Activated naive CD8-positive, alpha-beta T cell treated with anti-CD3 and anti-CD28 coated beads, Interleukin-2, amount 50 U/mL, for 24 hours (primary cell): ENCODE data around the gene TTBK2.

ENCODE experiments used
- ATAC-seq: fragments of 150-1000 bp; cut with Tn5 transposase; one replicate; pipeline ENCODE4 v1.10.0; 2021
- DNase-seq: peaks from one replicate; pipeline ENCODE4 v3.0.0; 2021
- H3K27ac Mint-ChIP-seq: one replicate; pipeline ENCODE4 v1.8.0; 2021; ENCODE audit warnings: mild to moderate bottlenecking, mixed read lengths
- H3K27me3 Mint-ChIP-seq: one replicate; pipeline ENCODE4 v1.8.0; 2021; ENCODE audit warnings: mixed read lengths
- H3K36me3 Mint-ChIP-seq: one replicate; pipeline ENCODE4 v1.8.0; 2021; ENCODE audit warnings: low read depth, mixed read lengths
- H3K4me1 Mint-ChIP-seq: one replicate; pipeline ENCODE4 v1.8.0; 2021; ENCODE audit warnings: mixed read lengths
- H3K4me3 Mint-ChIP-seq: one replicate; pipeline ENCODE4 v1.8.0; 2021; ENCODE audit warnings: mild to moderate bottlenecking, moderate library complexity, mixed read lengths
- H3K9me3 Mint-ChIP-seq: one replicate; pipeline ENCODE4 v1.8.0; 2021; ENCODE audit warnings: mixed read lengths

TTBK2 gene

GRCh38 chr15:42707068-42707467 lies 213.5 kb downstream of the TTBK2 start:
- ATAC-seq: no peak
- no peaks in the 10 kb centered on the region for H3K9me3 Mint-ChIP-seq
- no peaks in the 10 kb centered on the region for H3K27me3 Mint-ChIP-seq
- DNase-seq: no peak
- no peaks in the 10 kb centered on the region for H3K4me1 Mint-ChIP-seq
- no peak overlapping the region for H3K4me3 Mint-ChIP-seq
- H3K27ac Mint-ChIP-seq: no peak overlapping the region
- H3K36me3 Mint-ChIP-seq: peaks cover 2% of the 10 kb centered on the region

GRCh38 chr15:42705336-42705735 lies 215.2 kb downstream of the TTBK2 start:
- DNase-seq: no peak
- no peak for ATAC-seq
- Mint-ChIP-seq H3K27me3 (no peaks in the 10 kb centered on the region), H3K4me1 (no peaks in the 10 kb centered on the region), H3K9me3 (no peaks in the 10 kb centered on the region), H3K4me3 (no peak overlapping the region), H3K36me3 (peaks cover 2% of the 10 kb centered on the region), H3K27ac (no peak overlapping the region)

DNA sequence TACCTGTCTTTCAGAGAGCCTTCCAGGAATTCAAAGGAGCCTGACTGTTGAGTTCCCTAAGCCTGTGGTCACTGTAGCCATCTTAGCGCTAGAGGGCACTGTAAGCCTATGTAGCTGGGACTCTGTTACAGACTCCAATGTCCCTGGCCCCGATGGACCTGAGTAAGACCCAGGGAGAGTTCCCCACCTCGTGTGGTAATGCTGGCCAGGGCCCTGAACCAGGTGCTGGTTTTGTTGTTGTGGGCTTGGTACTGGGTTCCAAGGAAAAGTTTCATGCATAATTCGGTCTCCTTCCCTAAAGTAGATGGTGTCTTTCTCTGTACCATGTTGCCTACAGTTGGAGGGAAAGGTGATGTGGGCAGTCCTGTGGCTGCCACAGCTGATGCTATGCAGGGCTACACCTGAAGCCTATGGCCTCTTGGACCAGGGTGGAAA lies 216.1 kb downstream of the TTBK2 start:
- Mint-ChIP-seq H3K9me3 (no peaks in the 10 kb centered on the region), H3K36me3 (peaks cover 6% of the 10 kb centered on the region), H3K4me1 (no peaks in the 10 kb centered on the region), H3K27ac (no peak overlapping the region), H3K4me3 (no peak overlapping the region), H3K27me3 (no peaks in the 10 kb centered on the region)
- DNase-seq: peak; percentile 60
- peak; percentile 90 for ATAC-seq

DNA sequence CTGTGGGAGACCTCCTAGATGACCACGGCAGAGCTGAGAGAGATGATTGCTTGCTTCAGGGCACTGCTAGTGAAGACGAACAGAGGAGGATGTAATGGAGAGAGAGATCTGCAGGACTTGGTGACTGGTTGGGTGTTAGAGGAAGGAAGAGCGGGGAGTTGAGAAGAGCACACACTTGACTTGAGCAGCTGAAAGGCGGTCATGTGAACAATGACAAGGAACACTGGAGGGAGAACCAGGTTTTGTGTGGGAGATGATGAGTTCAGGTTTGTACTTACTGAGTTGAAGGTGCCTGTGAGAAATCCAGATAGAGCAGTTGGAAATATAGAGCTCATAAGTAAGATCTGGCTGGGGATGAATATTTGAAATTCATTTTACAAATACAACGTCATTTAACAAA lies 224.0 kb downstream of the TTBK2 start:
- no peak for DNase-seq
- H3K27ac Mint-ChIP-seq: no peak overlapping the region
- H3K36me3 Mint-ChIP-seq: peaks cover 10% of the 10 kb centered on the region
- H3K4me3 Mint-ChIP-seq: no peak overlapping the region
- H3K4me1 Mint-ChIP-seq: peaks cover 1% of the 10 kb centered on the region
- no peak for ATAC-seq
- H3K27me3 Mint-ChIP-seq: no peaks in the 10 kb centered on the region
- no peaks in the 10 kb centered on the region for H3K9me3 Mint-ChIP-seq

- H3K36me3 Mint-ChIP-seq: peaks cover 10% of the 10 kb centered on the region
- H3K27ac Mint-ChIP-seq: no peak overlapping the region
- H3K27me3 Mint-ChIP-seq: no peaks in the 10 kb centered on the region
- H3K4me1 Mint-ChIP-seq: peaks cover 11% of the 10 kb centered on the region
- no peaks in the 10 kb centered on the region for H3K9me3 Mint-ChIP-seq
- DNase-seq (no peak), ATAC-seq (no peak)
- no peak overlapping the region for H3K4me3 Mint-ChIP-seq
Observed at GRCh38 chr15:42695527-42696071, 225.0 kb downstream of the TTBK2 start.

- H3K36me3 Mint-ChIP-seq: peaks cover 6% of the 10 kb centered on the region
- no peaks in the 10 kb centered on the region for H3K9me3 Mint-ChIP-seq
- H3K4me1 Mint-ChIP-seq: peaks cover 11% of the 10 kb centered on the region
- DNase-seq (no peak), ATAC-seq (no peak)
- no peak overlapping the region for H3K27ac Mint-ChIP-seq
- no peaks in the 10 kb centered on the region for H3K27me3 Mint-ChIP-seq
- no peak overlapping the region for H3K4me3 Mint-ChIP-seq
Observed at GRCh38 chr15:42694398-42694797, 226.2 kb downstream of the TTBK2 start.

GRCh38 chr15:42693942-42694341 lies 226.6 kb downstream of the TTBK2 start:
- no peak for DNase-seq

GRCh38 chr15:42693496-42693895 lies 227.1 kb downstream of the TTBK2 start:
- H3K27me3 Mint-ChIP-seq: no peaks in the 10 kb centered on the region
- no peak for ATAC-seq
- no peak overlapping the region for H3K27ac Mint-ChIP-seq
- H3K9me3 Mint-ChIP-seq: no peaks in the 10 kb centered on the region
- no peak overlapping the region for H3K4me3 Mint-ChIP-seq
- no peak for DNase-seq
- peaks cover 11% of the 10 kb centered on the region for H3K4me1 Mint-ChIP-seq
- peaks cover 5% of the 10 kb centered on the region for H3K36me3 Mint-ChIP-seq

More at GRCh38 chr15:42693942-42694341, 226.6 kb downstream of the TTBK2 start:
- peaks cover 5% of the 10 kb centered on the region for H3K36me3 Mint-ChIP-seq
- no peaks in the 10 kb centered on the region for H3K9me3 Mint-ChIP-seq
- H3K27me3 Mint-ChIP-seq: no peaks in the 10 kb centered on the region
- no peak for ATAC-seq
- no peak overlapping the region for H3K27ac Mint-ChIP-seq
- H3K4me1 Mint-ChIP-seq: peaks cover 11% of the 10 kb centered on the region
- H3K4me3 Mint-ChIP-seq: no peak overlapping the region

DNA sequence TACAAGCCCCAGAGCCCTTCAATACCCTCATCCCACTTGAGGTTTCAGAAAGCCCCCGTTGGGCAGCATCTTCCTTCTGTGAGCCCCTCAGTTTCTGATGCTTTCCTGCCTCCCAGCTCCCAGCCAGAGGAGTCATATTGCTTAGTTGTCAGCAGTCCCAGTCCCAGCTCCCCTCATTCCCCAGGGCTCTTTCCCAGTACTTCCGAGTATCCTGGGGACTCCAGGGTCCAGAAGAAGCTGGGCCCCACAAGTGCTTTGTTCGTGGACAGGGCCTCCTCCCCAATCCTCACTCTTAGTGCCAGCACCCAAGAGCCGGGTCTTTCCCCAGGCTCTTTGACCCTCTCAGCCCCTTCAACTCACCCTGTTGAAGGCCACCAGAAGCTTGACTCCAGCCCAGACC lies 227.6 kb downstream of the TTBK2 start:
- no peak overlapping the region for H3K4me3 Mint-ChIP-seq
- H3K9me3 Mint-ChIP-seq: no peaks in the 10 kb centered on the region
- peaks cover 11% of the 10 kb centered on the region for H3K4me1 Mint-ChIP-seq
- ATAC-seq (no peak), DNase-seq (no peak)
- no peak overlapping the region for H3K27ac Mint-ChIP-seq
- H3K27me3 Mint-ChIP-seq: no peaks in the 10 kb centered on the region
- H3K36me3 Mint-ChIP-seq: peaks cover 5% of the 10 kb centered on the region

DNA sequence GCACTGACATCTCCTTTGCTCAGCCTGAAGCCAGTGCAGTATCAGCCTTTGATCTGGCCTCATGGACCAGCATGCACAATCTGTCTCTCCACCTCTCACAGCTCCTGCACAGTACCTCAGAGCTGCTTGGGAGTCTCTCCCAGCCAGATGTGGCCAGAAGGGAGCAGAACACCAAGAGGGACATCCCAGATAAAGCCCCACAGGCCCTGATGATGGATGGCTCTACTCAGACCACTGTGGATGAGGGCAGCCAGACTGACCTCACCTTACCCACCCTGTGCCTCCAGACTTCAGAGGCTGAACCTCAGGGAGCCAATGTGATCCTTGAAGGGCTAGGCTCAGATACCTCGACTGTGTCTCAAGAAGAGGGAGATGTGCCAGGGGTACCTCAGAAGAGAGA lies 228.0 kb downstream of the TTBK2 start:
- no peaks in the 10 kb centered on the region for H3K9me3 Mint-ChIP-seq
- ATAC-seq: no peak
- no peak for DNase-seq
- peaks cover 2% of the 10 kb centered on the region for H3K36me3 Mint-ChIP-seq
- H3K27ac Mint-ChIP-seq: no peak overlapping the region
- H3K4me3 Mint-ChIP-seq: no peak overlapping the region
- H3K4me1 Mint-ChIP-seq: peaks cover 11% of the 10 kb centered on the region
- no peaks in the 10 kb centered on the region for H3K27me3 Mint-ChIP-seq

- ATAC-seq: no peak
- no peak overlapping the region for H3K27ac Mint-ChIP-seq
- H3K4me3 Mint-ChIP-seq: no peak overlapping the region
- no peaks in the 10 kb centered on the region for H3K27me3 Mint-ChIP-seq
- H3K4me1 Mint-ChIP-seq: peaks cover 11% of the 10 kb centered on the region
- H3K9me3 Mint-ChIP-seq: no peaks in the 10 kb centered on the region
- DNase-seq: no peak
- peaks cover 6% of the 10 kb centered on the region for H3K36me3 Mint-ChIP-seq
Observed at GRCh38 chr15:42691770-42692169, 228.8 kb downstream of the TTBK2 start.

DNA sequence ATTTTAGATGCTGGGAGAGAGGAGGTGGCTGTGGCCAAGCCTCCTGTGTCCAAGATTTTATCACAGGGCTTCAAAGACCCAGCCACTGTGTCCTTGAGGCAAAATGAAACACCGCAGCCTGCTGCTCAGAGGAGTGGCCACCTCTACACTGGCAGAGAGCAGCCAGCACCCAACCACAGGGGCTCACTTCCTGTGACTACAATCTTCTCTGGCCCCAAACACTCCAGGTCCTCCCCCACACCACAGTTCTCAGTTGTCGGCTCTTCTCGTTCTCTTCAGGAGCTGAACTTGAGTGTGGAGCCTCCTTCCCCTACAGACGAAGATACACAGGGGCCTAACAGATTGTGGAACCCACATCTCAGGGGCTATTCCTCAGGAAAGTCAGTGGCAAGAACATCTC lies 229.3 kb downstream of the TTBK2 start:
- Mint-ChIP-seq H3K4me3 (no peak overlapping the region), H3K27ac (no peak overlapping the region), H3K27me3 (no peaks in the 10 kb centered on the region), H3K9me3 (no peaks in the 10 kb centered on the region), H3K4me1 (peaks cover 11% of the 10 kb centered on the region), H3K36me3 (peaks cover 4% of the 10 kb centered on the region)
- ATAC-seq (peak; percentile 78), DNase-seq (peak; percentile 9)
